ENCODE measurements around the gene NPPB.

NPPB gene

DNA sequence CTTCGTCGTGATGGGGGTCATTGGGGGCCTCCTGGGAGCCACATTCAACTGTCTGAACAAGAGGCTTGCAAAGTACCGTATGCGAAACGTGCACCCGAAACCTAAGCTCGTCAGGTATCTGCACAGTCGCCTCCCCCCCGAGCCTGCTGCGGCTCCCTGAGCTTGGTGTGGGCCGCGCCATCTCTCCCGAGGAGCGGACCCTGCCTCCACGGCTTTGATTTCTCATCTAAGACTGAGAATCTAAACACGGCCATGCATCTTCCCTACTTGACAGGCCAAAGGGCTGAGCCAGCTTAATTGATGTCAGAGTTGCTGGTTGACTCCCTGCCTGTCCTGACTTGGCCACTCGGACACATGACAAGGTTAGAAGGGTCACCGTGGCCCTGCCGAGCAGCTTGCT lies 30.2 kb downstream of the NPPB start:
- H3K9ac ChIP-seq (ENCODE audit: low read length), result no peak overlapping the region
- H3K9me2 ChIP-seq (replicated peaks; ENCODE audit: insufficient read depth, low read length), result no peaks in the 10 kb centered on the region
- no peaks in the 10 kb centered on the region for H3F3A ChIP-seq (ENCODE audit: insufficient read depth)
- no peak overlapping the region for H3K27ac ChIP-seq (ENCODE audit: low read depth, low read length)
- no peak overlapping the region for H3K4me3 ChIP-seq (ENCODE audit: insufficient read depth, low read length, poor library complexity, severe bottlenecking)
- no peaks in the 10 kb centered on the region for H4K20me1 ChIP-seq (ENCODE audit: low read depth, low read length)
- no peaks in the 10 kb centered on the region for H3K79me2 ChIP-seq (ENCODE audit: insufficient read depth, low read length)
- TF ChIP-seq, protein P1, sequence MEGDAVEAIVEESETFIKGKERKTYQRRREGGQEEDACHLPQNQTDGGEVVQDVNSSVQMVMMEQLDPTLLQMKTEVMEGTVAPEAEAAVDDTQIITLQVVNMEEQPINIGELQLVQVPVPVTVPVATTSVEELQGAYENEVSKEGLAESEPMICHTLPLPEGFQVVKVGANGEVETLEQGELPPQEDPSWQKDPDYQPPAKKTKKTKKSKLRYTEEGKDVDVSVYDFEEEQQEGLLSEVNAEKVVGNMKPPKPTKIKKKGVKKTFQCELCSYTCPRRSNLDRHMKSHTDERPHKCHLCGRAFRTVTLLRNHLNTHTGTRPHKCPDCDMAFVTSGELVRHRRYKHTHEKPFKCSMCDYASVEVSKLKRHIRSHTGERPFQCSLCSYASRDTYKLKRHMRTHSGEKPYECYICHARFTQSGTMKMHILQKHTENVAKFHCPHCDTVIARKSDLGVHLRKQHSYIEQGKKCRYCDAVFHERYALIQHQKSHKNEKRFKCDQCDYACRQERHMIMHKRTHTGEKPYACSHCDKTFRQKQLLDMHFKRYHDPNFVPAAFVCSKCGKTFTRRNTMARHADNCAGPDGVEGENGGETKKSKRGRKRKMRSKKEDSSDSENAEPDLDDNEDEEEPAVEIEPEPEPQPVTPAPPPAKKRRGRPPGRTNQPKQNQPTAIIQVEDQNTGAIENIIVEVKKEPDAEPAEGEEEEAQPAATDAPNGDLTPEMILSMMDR (IDR thresholded peaks at IDR 0.05; ENCODE audit: insufficient read depth, low read length, poor library complexity, severe bottlenecking), result no peak
- TF ChIP-seq EZH2phosphoT487 (conservative IDR thresholded peaks at IDR 0.05; ENCODE audit: low read length), result no peak
- no peak overlapping the region for H3K4me2 ChIP-seq (ENCODE audit: low read depth, low read length, poor library complexity, severe bottlenecking)
- no peaks in the 10 kb centered on the region for H3K27me3 ChIP-seq (ENCODE audit: low read length)
- no peaks in the 10 kb centered on the region for H3K9me3 ChIP-seq (ENCODE audit: insufficient read depth, low read length)
- peaks cover 4% of the 10 kb centered on the region; the same call in 1 of the 2 replicates for H3K36me3 ChIP-seq (ENCODE audit: low read length)
- no peak overlapping the region for H2AFZ ChIP-seq (ENCODE audit: low read depth, low read length, severe bottlenecking)

- no peak overlapping the region for H3K4me2 ChIP-seq (ENCODE audit: low read depth, low read length, poor library complexity, severe bottlenecking)
- H3K27me3 ChIP-seq (ENCODE audit: low read length), result no peaks in the 10 kb centered on the region
- H2AFZ ChIP-seq (ENCODE audit: low read depth, low read length, severe bottlenecking), result no peak overlapping the region
- no peaks in the 10 kb centered on the region for H3K79me2 ChIP-seq (ENCODE audit: insufficient read depth, low read length)
- H3K9me2 ChIP-seq (replicated peaks; ENCODE audit: insufficient read depth, low read length), result no peaks in the 10 kb centered on the region
- no peak overlapping the region for H3K27ac ChIP-seq (ENCODE audit: low read depth, low read length)
- TF ChIP-seq, protein P1 (IDR thresholded peaks at IDR 0.05; ENCODE audit: insufficient read depth, low read length, poor library complexity, severe bottlenecking), result no peak
- TF ChIP-seq EZH2phosphoT487 (conservative IDR thresholded peaks at IDR 0.05; ENCODE audit: low read length), result no peak
- no peaks in the 10 kb centered on the region for H3K9me3 ChIP-seq (ENCODE audit: insufficient read depth, low read length)
- H3F3A ChIP-seq (ENCODE audit: insufficient read depth), result no peaks in the 10 kb centered on the region
- H3K4me3 ChIP-seq (ENCODE audit: insufficient read depth, low read length, poor library complexity, severe bottlenecking), result no peak overlapping the region
- no peak overlapping the region for H3K9ac ChIP-seq (ENCODE audit: low read length)
- H4K20me1 ChIP-seq (ENCODE audit: low read depth, low read length), result no peaks in the 10 kb centered on the region
- H3K36me3 ChIP-seq (ENCODE audit: low read length), result peaks cover 4% of the 10 kb centered on the region; the same call in 1 of the 2 replicates
These were observed 31.8 kb downstream of the NPPB start for GRCh38 chr1:11826946-11827345.

DNA sequence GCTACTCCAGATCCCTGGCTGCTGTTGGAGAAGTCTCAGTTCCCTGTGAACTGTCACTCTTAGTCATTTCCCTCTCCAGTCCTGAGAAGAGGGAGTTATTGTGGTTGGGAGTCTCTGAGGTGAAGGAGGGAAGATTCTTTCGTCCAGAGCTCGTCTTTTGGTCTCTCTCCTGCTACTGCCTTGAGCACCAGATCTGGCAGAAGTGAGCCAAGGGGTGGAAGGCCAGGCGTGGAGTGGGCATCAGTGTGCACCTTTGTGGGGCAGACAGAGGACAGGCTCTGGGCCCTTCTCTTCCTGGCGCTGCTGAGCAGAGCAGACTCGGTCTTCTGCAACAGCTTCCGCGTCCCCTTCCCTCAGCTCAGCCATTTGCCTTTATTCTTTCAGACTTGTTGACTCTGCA lies 33.6 kb downstream of the NPPB start:
- Histone ChIP-seq H3K27ac (ENCODE audit: low read depth, low read length) (no peak overlapping the region), H3K4me2 (ENCODE audit: low read depth, low read length, poor library complexity, severe bottlenecking) (no peak overlapping the region), H3K27me3 (ENCODE audit: low read length) (no peaks in the 10 kb centered on the region), H3K79me2 (ENCODE audit: insufficient read depth, low read length) (no peaks in the 10 kb centered on the region), H2AFZ (ENCODE audit: low read depth, low read length, severe bottlenecking) (no peak overlapping the region), H3K9ac (ENCODE audit: low read length) (no peak overlapping the region), H3K9me2 (replicated peaks; ENCODE audit: insufficient read depth, low read length) (no peaks in the 10 kb centered on the region), H3F3A (ENCODE audit: insufficient read depth) (no peaks in the 10 kb centered on the region), H3K9me3 (ENCODE audit: insufficient read depth, low read length) (no peaks in the 10 kb centered on the region), H4K20me1 (ENCODE audit: low read depth, low read length) (no peaks in the 10 kb centered on the region), H3K4me3 (ENCODE audit: insufficient read depth, low read length, poor library complexity, severe bottlenecking) (no peak overlapping the region), H3K36me3 (ENCODE audit: low read length) (peaks cover 3% of the 10 kb centered on the region; the same call in 1 of the 2 replicates)
- TF ChIP-seq, protein P1 (IDR thresholded peaks at IDR 0.05; ENCODE audit: insufficient read depth, low read length, poor library complexity, severe bottlenecking), result no peak
- no peak for TF ChIP-seq EZH2phosphoT487 (conservative IDR thresholded peaks at IDR 0.05; ENCODE audit: low read length)
